Activated CD4-positive, alpha-beta T cell treated with anti-CD3 and anti-CD28 coated beads, Interleukin-2, amount 50 U/mL, for 4 hours (primary cell): ENCODE measurements around the gene PHF21B.
"Not testable (repeated sequence)": the region's sequence is repeated elsewhere in the genome, so short reads cannot be mapped to it uniquely, and the experiment has no call there.

Experiments used
- DNase-seq, 2 experiments: peaks; one replicate each; pipeline ENCODE4 v3.0.0-alpha.2; 2020

PHF21B gene

GRCh38 chr22:44914026-44914721, 95.6 kb downstream of the PHF21B start:
- no peak for DNase-seq

DNA sequence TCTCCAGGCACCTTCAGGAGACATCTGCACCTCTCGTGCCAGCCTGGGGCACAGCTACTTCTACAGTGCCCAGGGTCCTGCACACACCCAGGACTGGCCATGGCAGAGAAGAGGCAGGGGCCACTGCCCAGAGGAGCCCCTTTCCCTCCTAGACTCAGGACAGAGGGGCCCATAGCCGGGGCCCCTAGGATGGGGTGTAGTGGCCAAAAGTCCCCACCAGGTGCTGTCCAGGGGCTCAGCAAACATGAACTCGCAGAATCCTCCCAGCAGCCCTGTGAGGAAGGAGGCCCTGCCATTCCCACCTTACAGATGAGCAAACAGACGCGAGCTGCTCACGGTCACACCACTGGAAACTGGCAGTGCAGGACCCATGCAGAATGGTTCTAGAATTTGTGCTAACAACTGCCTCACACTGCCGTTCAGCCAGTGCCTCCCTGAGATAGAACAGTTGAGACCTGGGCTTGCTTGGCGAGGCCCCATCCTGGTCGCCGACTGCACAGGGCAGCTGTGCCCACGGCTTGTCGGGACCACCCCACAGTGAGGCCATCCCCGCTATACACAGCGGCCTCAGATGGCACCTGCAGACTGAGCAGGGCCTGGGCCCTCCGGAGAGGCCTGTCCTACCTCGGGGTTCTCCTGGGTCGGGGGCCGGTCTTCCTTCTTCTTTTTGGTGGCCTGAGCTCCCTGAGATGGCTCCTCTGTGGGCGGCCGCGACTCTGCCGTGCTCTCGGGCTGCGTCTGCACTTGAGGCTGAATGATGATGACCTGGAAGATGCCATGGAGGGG, 96.4 kb downstream of the PHF21B start:
- no peak for DNase-seq

DNA sequence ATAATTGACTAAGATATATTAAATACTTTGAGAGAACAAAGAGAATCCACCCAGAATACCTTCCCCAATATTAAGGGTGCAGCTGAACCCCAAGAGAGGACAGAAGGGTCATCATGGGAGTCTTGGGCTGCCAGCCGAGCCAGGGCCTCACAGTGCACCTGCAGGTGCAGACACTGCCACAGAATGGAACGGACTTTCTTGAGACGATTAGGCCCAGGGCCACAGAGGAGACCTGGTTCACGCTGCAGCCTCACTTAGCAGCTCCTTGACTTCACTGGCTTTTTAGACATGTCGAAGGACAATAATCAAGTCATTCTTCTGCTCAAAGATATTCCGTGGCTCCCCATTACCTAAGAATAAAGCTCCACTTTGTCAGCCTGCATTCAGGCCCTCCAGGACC, 100.6 kb downstream of the PHF21B start:
- DNase-seq = no peak

- no peak for DNase-seq
Measured at GRCh38 chr22:44907765-44908737, 101.8 kb downstream of the PHF21B start.

DNA sequence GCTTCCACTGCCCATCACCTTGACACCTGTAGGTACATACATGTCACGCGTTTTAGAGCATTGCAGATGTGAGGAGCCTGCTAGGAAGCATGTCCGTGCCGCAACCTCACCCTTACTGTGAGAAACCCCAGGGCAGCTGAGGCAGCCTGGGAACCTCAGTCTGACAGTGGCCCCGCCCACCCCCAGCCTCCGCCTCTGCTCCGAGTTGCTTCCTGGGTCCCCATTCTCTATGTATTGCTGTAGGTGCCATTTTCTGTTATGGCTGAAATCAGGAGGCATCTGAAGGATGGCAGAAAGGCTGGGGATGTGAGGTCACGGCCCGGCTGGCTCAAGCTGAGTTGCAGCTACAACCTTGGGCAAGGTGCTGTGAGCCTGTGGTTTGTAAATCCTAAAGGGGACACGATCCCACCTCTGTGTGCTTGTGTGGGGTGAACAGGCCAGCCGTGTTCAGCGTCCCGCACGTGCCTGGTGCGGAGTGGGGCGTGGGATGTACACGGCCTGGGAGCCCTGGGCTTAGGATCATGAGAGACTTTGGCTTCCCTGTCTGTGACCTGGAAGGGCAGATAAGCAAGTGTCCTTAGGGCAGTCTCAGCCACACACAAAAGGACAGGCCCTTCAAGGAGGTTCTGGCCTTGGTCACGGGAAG, 102.7 kb downstream of the PHF21B start:
- DNase-seq = no peak

- no peak for DNase-seq
Measured at GRCh38 chr22:44906248-44906936, 103.4 kb downstream of the PHF21B start.

- not testable (repeated sequence) for DNase-seq
Measured at GRCh38 chr22:44904492-44905152, 105.2 kb downstream of the PHF21B start.

GRCh38 chr22:44903164-44903563, 106.6 kb downstream of the PHF21B start:
- DNase-seq = not testable (repeated sequence)

DNA sequence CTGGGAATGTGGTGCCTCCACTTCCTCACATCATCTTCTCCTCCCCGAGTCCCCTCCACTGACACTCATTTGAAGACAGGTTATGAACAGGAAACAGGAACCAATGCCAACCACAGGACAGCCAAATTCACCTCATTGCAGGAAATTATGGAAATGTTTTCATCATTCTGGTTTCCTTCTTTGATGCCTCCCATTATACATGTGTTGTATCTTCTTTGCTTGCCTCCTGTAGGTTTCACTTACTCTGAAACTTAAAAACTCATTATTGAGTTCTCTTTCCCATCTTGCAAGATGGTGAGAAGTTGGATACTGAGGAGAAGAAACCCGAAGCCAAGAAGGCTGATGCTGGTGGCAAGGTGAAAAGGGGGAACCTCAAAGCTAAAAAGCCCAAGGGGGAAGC, 108.5 kb downstream of the PHF21B start:
- DNase-seq = no peak

DNA sequence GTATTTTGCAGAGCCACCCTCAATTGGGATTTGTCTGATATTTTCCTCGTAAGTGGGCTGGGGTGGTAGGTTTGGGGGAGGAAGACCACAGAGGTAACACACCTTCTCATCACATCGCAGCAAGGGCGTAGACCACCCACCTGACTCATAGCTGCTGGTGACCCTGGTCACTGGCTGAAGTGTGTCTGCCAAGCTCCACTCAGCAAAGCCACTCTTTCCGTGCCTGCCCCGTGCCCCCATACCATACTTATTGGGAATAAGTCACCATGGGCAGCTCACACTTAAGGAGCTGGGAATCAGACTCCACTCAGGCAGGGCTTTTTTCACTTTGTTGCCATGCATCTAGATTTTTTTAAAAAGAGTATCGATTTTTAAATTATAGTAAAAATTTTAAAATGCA, 111.6 kb downstream of the PHF21B start:
- no peak for DNase-seq

DNA sequence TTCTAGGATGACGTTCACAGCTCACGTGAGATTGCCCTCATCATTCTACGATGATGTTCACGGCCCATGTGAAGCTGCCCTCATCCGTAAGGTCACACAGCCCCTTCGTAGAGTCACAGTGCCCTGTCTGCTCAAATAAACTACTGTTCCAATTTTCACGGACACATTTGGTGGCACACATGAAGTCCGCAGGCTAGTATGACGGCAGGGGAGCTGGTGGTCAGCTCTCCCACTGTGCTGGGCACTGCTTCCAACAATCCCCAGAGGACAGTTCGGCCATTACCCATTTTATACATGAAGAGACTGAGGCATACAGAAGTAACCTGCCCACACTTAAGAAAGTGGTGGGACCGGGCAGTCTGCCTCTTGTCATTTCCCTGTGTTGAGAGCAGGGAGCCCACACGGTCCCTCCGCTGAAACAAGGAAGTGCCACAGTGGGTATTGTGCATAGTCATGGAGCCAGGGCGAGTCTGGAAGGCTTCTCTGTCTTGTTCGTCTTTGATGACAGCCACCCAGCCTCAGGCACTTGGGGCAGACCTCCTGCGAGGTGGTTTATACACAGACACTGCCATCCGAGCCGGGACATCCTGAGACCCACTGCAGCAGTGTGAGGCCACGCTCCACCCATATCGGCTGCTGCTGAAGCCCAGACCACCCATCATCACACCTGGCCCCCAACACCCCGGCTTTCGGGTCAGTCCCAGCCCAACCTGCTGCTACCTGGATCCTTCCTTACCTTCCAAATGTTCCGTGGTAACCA, 114.3 kb downstream of the PHF21B start:
- no peak for DNase-seq

GRCh38 chr22:44894782-44895181, 115.0 kb downstream of the PHF21B start:
- no peak for DNase-seq

DNA sequence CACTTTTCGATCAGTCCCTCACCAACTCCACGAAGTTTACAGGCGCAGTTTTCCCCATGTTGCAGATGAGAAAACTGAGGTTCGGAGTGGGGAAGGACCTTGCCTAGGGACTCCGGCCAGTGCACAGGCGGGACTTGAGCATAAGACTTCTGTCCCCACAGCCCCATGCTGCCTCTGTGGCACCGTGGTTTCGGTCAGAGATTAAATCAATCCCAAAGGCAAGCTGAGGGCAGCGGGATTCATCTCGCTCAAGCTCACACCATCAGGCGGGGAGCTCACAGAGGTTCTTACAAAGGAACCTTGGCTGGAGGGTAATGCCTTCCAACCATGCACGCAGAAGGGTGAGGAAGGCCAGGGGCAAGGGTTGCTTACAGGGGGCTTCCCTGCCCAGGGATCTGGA, 115.5 kb downstream of the PHF21B start:
- no peak for DNase-seq

- DNase-seq = no peak
Measured at GRCh38 chr22:44893731-44894080, 116.1 kb downstream of the PHF21B start.

DNA sequence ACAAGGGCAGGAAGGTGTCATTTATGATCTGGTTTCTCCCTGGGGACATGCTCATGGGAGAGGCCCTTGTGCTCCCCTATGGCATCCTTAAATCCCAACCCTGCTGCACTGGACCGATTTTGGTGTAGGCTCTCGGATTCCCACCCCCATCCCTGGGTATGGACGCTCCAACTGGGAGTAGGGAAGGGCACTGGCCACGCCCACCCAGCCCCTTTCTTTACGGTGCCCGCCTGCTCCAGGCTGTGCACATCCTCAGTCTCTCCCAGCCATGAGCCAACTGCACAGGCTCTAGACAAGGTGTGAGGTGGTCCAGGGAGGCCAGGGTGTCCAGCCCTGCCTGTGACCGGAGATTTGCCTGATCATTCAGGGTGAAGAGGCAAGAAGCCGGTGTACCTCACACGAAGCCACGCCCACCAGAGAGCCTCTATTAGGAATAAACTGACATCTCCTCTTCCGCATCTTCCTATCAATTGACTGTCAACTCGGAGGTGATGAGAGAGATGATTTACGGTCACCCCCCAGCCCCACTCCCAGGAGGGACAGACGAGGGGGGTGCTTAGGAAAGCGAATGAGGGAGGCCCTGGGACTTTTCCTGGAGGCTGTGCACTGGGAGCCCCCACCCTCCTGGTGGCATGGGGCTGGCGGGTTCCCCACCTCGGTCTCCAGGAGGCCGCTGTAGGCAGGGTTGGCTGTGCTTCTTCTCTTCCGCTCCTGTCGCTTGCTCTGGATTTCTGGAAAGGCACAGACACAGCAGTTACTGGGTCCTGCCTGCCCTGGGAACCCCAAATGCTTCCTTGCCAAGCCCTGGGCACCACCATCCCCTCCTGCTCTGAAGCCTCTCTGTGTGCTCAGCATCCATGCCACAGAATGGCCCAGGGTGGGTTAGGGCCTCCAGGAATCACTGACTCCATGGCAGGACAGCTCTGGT, 116.7 kb downstream of the PHF21B start:
- DNase-seq = no peak

DNA sequence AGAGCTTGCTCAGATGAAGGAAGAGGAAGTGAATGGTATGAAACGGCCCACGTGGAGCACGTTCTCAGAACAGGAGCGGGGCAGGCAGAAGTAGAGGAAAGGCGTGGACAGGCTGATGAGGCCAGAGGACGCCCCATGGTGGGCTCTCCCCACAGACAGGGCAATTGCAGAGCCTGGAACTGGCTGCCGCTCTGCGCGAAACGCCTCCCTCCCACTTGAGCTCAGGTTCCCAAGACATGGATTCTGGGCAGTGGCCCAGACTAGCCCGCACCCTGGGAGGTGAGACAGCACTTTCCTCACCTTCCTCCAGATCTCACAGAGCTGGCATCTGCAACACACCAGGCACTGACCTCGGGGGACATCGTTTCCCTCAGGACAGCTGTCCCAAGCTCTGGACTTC, 117.6 kb downstream of the PHF21B start:
- DNase-seq = no peak

- no peak for DNase-seq
Measured at GRCh38 chr22:44891791-44892190, 118.0 kb downstream of the PHF21B start.

GRCh38 chr22:44891293-44891747, 118.5 kb downstream of the PHF21B start:
- no peak for DNase-seq
